GM06990 (cell line): ENCODE data around the gene HINT2.

Source experiments
- DNase-seq: peaks from one replicate; pipeline ENCODE4 v3.0.0-alpha.2; 2011; ENCODE audit not compliant: insufficient read length; ENCODE audit errors: extremely low read depth
- H3K27me3 ChIP-seq: replicated peaks from 2 replicates; pipeline ENCODE4 v1.6.0; 2011; ENCODE audit warnings: low read length; ENCODE audit not compliant: control insufficient read depth, insufficient read depth
- H3K36me3 ChIP-seq: 2 replicates; pipeline ENCODE4 v1.5.1; 2011; ENCODE audit warnings: low read length; ENCODE audit not compliant: control insufficient read depth, insufficient read depth
- H3K4me3 ChIP-seq: replicated peaks from 2 replicates; pipeline ENCODE4 v1.5.1; 2011; ENCODE audit warnings: low read depth, mild to moderate bottlenecking, control low read depth, low read length
- CTCF ChIP-seq: IDR thresholded peaks from 2 replicates; pipeline ENCODE4 v1.5.1; 2011; ENCODE audit warnings: low read length, control low read depth, mild to moderate bottlenecking, inconsistent platforms; ENCODE audit not compliant: insufficient read depth, poor library complexity, severe bottlenecking

The HINT2 gene

GRCh38 chr9:35797311-35798109 lies 17.3 kb downstream of the HINT2 start:
- Histone ChIP-seq H3K27me3 (no peaks in the 10 kb centered on the region), H3K36me3 (peaks cover 7% of the 10 kb centered on the region), H3K4me3 (no peak overlapping the region)
- DNase-seq = no peak
- no peak for TF ChIP-seq CTCF

GRCh38 chr9:35795695-35796094 lies 19.1 kb downstream of the HINT2 start:
- DNase-seq = no peak
- no peak for TF ChIP-seq CTCF
- Histone ChIP-seq H3K36me3 (peaks cover 7% of the 10 kb centered on the region), H3K27me3 (no peaks in the 10 kb centered on the region), H3K4me3 (no peak overlapping the region)

- Histone ChIP-seq H3K4me3 (no peak overlapping the region), H3K36me3 (peaks cover 5% of the 10 kb centered on the region), H3K27me3 (no peaks in the 10 kb centered on the region)
- no peak for TF ChIP-seq CTCF
- DNase-seq = no peak
These were observed 21.4 kb downstream of the HINT2 start for GRCh38 chr9:35793461-35793860.

- no peak for TF ChIP-seq CTCF
- DNase-seq = no peak
- Histone ChIP-seq H3K27me3 (no peaks in the 10 kb centered on the region), H3K4me3 (no peak overlapping the region), H3K36me3 (peaks cover 5% of the 10 kb centered on the region)
These were observed 22.0 kb downstream of the HINT2 start for GRCh38 chr9:35792826-35793225.

GRCh38 chr9:35792024-35792813 lies 22.6 kb downstream of the HINT2 start:
- no peaks in the 10 kb centered on the region for H3K27me3 ChIP-seq
- H3K36me3 ChIP-seq = peaks cover 5% of the 10 kb centered on the region
- DNase-seq = no peak
- H3K4me3 ChIP-seq = no peak overlapping the region
- TF ChIP-seq CTCF = no peak
